Endothelial cell (in vitro differentiated cells): ENCODE results near the gene USP40. TPM values are rescaled to one million over a fixed set of nuclear protein-coding genes. Genes with fewer than 3 reads are reported as not detected.

Experiments used
- DNase-seq: peaks from one replicate; pipeline ENCODE4 v3.0.0; 2021; ENCODE audit warnings: low spot score
- H3K27ac Mint-ChIP-seq: one replicate; pipeline ENCODE4 v1.8.0; 2021; ENCODE audit warnings: mixed read lengths, inconsistent platforms; ENCODE audit not compliant: unreplicated experiment
- H3K27me3 Mint-ChIP-seq: one replicate; pipeline ENCODE4 v1.8.0; 2021; ENCODE audit warnings: mild to moderate bottlenecking, moderate library complexity, mixed read lengths, inconsistent platforms; ENCODE audit not compliant: unreplicated experiment
- H3K36me3 Mint-ChIP-seq: one replicate; pipeline ENCODE4 v1.8.0; 2021; ENCODE audit warnings: mild to moderate bottlenecking, low read depth, mixed read lengths, inconsistent platforms; ENCODE audit not compliant: unreplicated experiment
- H3K4me1 Mint-ChIP-seq: one replicate; pipeline ENCODE4 v1.8.0; 2021; ENCODE audit warnings: mild to moderate bottlenecking, mixed read lengths, inconsistent platforms; ENCODE audit not compliant: unreplicated experiment
- H3K4me3 Mint-ChIP-seq: one replicate; pipeline ENCODE4 v1.8.0; 2021; ENCODE audit warnings: mild to moderate bottlenecking, mixed read lengths, inconsistent platforms; ENCODE audit not compliant: unreplicated experiment
- H3K9me3 Mint-ChIP-seq: one replicate; pipeline ENCODE4 v1.8.0; 2021; ENCODE audit warnings: mixed read lengths, inconsistent platforms; ENCODE audit not compliant: unreplicated experiment
- CTCF ChIP-seq: fragments of 200-600 bp; sonication (generic); IDR thresholded peaks from one replicate; pipeline ENCODE4 v1.5.0; 2021; ENCODE audit warnings: antibody characterized with exemption; ENCODE audit not compliant: unreplicated experiment
- total RNA-seq: library from RNA; stranded (reverse); fragmentation: NEBNext Ultra II Directional; extraction: Animal tissue kit (Norgen Biotek cat#: 25700); gene quantifications from one replicate; pipeline ENCODE4 v1.2.1, GENCODE V29; 2021; ENCODE audit not compliant: unreplicated experiment

Gene USP40
- total RNA-seq, 1 donor from 2014 or later: 23.6 TPM

- no peak for TF ChIP-seq CTCF
- Mint-ChIP-seq H3K27me3 (peaks cover 4% of the 10 kb centered on the region), H3K4me1 (no peaks in the 10 kb centered on the region), H3K27ac (no peak overlapping the region), H3K9me3 (no peaks in the 10 kb centered on the region), H3K4me3 (no peak overlapping the region), H3K36me3 (peaks cover 11% of the 10 kb centered on the region)
- no peak for DNase-seq
Measured at GRCh38 chr2:233440314-233440713, 126.3 kb downstream of the USP40 start.

GRCh38 chr2:233439191-233439590 lies 127.4 kb downstream of the USP40 start:
- Mint-ChIP-seq H3K4me3 (no peak overlapping the region), H3K27me3 (no peaks in the 10 kb centered on the region), H3K36me3 (peaks cover 7% of the 10 kb centered on the region), H3K9me3 (no peaks in the 10 kb centered on the region), H3K27ac (no peak overlapping the region), H3K4me1 (no peaks in the 10 kb centered on the region)
- no peak for TF ChIP-seq CTCF
- no peak for DNase-seq

GRCh38 chr2:233438573-233439147 lies 127.9 kb downstream of the USP40 start:
- Mint-ChIP-seq H3K36me3 (peaks cover 7% of the 10 kb centered on the region), H3K27me3 (no peaks in the 10 kb centered on the region), H3K9me3 (no peaks in the 10 kb centered on the region), H3K4me3 (no peak overlapping the region), H3K4me1 (no peaks in the 10 kb centered on the region), H3K27ac (no peak overlapping the region)
- no peak for TF ChIP-seq CTCF
- no peak for DNase-seq

GRCh38 chr2:233437439-233437955 lies 129.1 kb downstream of the USP40 start:
- Mint-ChIP-seq H3K4me3 (no peak overlapping the region), H3K9me3 (no peaks in the 10 kb centered on the region), H3K4me1 (no peaks in the 10 kb centered on the region), H3K27me3 (no peaks in the 10 kb centered on the region), H3K27ac (no peak overlapping the region), H3K36me3 (peaks cover 7% of the 10 kb centered on the region)
- no peak for TF ChIP-seq CTCF
- no peak for DNase-seq

- Mint-ChIP-seq H3K27me3 (no peaks in the 10 kb centered on the region), H3K27ac (no peak overlapping the region), H3K9me3 (no peaks in the 10 kb centered on the region), H3K36me3 (peaks cover 7% of the 10 kb centered on the region), H3K4me3 (no peak overlapping the region), H3K4me1 (no peaks in the 10 kb centered on the region)
- no peak for DNase-seq
- no peak for TF ChIP-seq CTCF
Measured at GRCh38 chr2:233436691-233437438, 129.7 kb downstream of the USP40 start.
